ENCODE measurements around the gene FAM234A.
"Not testable (repeated sequence)": the region's sequence is repeated elsewhere in the genome, so short reads cannot be mapped to it uniquely, and the experiment has no call there.

Gene FAM234A

GRCh38 chr16:239948-240277 is 5.3 kb downstream of the FAM234A start:
- no peak for DNase-seq

- no peak for DNase-seq
These were observed 5.9 kb downstream of the FAM234A start for GRCh38 chr16:240559-240958.

GRCh38 chr16:242281-242680 is 7.7 kb downstream of the FAM234A start:
- no peak for DNase-seq

- DNase-seq: no peak
These were observed 8.7 kb downstream of the FAM234A start for GRCh38 chr16:243348-243747.

GRCh38 chr16:245105-245504 is 10.5 kb downstream of the FAM234A start:
- DNase-seq: no peak

- DNase-seq: no peak
These were observed 12.4 kb downstream of the FAM234A start for GRCh38 chr16:247027-247426.

GRCh38 chr16:249431-249830 is 14.8 kb downstream of the FAM234A start:
- no peak for DNase-seq

DNA sequence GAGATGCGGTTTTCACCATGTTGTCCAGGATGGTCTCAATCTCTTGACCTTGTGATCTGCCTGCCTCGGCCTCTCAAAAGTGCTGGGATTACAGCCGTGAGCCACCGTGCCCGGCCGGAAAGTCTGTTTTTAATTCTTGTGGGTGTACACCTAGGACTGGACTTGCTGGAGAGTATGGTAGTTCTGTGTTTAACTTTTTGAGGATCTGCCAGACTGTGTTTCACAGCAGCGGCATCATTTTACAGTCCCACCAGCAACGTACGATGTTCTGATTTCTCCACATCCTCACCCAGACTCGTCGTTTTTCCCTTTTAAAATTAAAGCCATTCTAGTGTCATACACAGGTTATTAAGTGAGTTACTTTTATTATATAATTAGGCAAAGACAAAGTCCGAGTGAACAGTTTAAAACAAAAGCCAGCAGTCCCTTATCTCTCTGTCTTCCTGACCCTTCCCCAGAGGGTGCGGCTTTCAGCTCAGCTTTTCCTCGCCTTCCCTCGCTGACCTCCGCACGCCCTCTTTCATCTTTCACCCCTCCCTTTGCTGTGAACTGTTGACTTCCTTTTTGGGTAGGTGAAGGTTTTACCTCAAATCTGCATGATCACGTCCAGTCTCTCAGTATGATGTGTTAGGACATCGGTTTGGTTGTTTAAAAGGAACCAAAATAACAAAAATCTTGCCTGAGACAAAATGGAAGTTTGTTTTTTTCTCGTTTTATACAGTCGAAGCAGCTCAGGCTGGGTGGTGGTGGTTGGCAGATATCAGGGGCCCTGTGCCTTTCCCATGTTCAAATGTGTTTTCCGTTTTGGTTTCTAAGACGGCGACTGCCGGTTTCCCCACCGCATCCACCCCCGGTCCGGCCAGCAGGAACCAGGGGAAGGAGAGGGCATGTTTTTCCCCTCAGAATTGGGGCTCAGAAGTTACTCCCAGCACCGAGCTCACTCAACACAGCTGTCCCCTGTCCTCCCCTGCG is 18.0 kb downstream of the FAM234A start:
- DNase-seq: peak; percentile 58

DNA sequence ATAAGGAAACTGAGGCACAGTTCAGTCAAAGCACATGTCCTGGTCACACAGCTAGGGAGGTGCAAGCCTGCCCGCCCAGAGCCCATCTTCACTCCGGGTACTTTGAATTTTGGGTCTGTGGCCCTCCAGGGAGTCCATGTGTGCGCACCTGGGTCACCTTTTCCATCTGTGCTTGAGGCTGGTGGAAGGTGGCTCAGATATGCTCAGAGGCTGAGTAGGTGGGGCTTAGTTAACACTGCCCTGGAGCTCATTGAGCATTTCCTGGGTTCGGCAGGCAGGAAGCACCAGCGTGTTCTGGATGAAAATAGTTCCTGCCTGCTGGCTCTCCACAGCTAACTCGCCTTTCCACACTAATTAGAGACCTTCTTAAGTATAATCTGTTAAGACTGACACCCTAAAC is 19.2 kb downstream of the FAM234A start:
- no peak for DNase-seq

DNA sequence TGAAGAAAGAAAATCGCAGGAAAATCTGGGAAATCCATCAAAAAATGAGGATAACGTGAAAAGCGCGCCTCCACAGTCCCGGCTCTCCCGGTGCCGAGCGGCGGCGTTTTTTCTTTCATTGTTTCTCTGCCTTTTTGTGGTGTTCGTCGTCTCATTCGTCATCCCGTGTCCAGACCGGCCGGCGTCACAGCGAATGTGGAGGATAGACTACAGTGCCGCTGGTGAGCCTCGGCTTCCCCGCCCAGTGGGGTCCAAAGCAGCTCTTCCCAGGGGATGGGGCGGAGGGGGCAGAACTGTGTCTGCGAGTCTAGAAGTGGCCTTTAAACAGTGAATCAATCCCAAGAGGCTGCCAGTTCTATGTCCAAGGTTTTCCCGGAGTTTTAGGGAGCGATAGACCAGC is 19.8 kb downstream of the FAM234A start:
- no peak for DNase-seq

DNA sequence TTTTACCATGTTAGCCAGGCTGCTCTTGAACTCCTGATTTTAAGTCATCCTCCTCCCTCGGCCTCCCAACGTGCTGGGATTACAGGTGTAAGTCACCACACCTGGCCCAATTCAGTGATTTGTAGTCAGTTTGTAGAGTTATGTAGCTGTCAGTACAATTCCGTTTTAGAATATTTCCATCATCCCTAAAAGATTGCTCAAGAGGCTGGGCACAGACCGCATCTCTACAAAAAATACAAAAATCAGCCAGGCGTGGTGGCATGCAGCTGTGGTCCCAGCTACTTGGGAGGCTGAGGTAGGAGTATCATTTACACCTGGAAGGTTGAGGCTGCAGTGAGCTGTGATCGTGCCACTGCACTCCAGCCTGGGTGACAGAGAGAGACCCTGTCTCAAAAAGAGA is 20.6 kb downstream of the FAM234A start:
- DNase-seq: no peak

DNA sequence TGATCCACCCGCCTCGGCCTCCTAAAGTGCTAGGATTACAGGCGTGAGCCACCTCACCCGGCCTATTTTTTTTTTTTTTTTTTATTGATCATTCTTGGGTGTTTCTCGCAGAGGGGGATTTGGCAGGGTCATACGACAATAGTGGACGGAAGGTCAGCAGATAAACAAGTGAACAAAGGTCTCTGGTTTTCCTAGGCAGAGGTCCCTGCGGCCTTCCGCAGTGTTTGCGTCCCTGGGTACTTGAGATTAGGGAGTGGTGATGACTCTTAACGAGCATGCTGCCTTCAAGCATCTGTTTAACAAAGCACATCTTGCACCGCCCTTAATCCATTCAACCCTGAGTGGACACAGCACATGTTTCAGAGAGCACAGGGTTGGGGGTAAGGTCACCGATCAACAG is 23.5 kb downstream of the FAM234A start:
- not testable (repeated sequence) for DNase-seq

DNA sequence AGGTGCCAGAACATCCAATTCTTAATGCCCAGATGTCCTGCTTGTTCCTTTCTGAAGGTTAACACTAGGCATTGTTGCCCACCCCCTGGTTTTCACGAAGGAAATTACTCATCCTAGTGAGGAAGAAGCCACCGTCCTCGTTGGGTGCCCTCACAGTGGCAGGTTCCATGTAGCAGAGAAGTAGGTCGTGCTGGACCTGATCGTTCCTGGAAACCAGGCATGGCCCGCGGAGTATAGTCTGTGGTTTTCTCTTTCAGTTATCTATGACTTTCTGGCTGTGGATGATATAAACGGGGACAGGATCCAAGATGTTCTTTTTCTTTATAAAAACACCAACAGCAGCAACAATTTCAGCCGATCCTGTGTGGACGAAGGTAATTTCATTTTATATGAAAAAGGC is 24.6 kb downstream of the FAM234A start:
- no peak for DNase-seq

GRCh38 chr16:259814-260253 is 25.2 kb downstream of the FAM234A start:
- DNase-seq: no peak

DNA sequence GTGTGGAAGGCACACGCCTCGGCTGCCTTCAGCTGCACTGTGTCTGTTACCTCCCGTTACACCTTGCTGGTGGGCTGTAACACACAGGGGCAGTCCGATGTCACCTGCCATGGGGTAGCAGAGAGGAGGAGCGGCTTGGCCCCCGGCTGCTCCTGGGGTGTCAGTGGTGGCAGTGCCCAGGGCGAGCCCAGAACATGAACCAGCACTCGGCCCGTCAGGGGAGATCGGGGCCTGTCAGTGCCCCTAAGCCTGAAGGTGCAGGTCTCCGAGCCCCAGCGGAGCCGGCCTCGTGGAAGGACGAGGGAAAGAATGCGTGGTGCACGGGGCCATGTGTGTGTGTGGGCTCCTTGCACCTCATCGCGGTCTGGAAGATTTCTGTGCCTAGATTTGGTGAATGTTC is 25.7 kb downstream of the FAM234A start:
- DNase-seq: no peak

GRCh38 chr16:261031-261691 is 26.5 kb downstream of the FAM234A start:
- no peak for DNase-seq

DNA sequence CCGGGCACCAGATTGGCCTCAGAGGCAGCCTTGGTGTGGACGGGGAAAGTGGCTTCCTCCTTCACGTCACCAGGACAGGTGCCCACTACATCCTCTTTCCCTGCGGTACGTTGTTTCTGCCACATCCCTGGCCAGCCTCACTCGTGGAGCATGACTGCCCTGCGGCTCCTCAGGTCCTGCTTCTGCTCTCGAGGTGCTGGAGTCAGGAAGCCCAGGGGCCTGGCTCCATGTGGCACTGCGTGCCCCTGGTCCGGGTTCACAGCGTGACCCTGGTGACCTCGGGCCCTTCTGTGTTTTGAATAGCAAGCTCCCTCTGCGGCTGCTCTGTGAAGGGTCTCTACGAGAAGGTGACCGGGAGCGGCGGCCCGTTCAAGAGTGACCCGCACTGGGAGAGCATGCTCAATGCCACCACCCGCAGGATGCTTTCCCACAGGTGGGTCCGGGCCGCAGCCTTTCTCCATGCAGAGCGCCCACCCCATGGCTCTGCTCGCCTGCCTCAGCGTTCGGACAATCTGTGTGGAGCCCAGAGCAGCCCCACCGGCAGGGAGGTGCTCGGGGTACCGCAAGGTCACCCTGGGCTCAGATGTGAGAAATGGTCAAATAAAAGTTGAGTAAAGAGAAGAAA is 27.6 kb downstream of the FAM234A start:
- DNase-seq: no peak

DNA sequence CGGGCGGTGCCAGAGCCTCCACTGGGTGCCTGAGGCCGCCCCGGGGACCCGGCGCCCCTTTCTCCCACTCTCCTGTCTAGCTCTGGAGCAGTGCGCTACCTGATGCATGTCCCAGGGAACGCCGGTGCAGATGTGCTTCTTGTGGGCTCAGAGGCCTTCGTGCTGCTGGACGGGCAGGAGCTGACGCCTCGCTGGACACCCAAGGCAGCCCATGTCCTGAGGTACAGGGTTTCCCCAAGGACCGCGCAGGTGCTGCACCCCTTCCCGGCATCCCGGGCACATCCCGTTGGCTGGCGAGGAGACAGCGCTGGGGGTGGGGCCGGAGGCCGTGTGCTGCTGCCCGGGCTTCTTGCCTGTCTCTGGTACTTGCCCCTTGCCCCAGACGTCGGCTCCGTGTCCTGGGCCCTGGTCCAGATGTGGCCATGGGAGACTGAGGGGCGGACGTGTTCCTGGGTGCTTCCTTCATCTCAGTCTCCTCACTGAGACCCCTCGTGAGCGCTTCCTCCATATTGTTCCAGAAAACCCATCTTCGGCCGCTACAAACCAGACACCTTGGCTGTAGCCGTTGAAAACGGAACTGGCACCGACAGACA is 28.7 kb downstream of the FAM234A start:
- no peak for DNase-seq

DNA sequence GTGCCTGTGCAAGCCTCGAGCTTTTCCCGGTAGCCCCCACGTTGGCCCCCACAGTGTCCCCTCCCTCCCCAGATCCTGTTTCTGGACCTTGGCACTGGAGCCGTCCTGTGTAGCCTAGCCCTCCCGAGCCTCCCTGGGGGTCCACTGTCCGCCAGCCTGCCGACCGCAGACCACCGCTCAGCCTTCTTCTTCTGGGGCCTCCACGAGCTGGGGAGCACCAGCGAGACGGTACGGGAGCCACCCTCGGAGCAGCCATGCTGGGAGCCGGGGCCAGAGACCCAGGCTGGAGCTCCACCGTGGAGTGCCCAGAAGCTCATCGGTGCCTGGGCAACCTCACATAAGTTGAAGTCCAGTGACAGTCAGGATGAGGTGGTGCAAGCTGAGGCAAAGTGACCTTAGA is 29.3 kb downstream of the FAM234A start:
- no peak for DNase-seq

GRCh38 chr16:264440-264951 is 29.9 kb downstream of the FAM234A start:
- DNase-seq: no peak

- DNase-seq: no peak
These were observed 30.4 kb downstream of the FAM234A start for GRCh38 chr16:265002-265529.

DNA sequence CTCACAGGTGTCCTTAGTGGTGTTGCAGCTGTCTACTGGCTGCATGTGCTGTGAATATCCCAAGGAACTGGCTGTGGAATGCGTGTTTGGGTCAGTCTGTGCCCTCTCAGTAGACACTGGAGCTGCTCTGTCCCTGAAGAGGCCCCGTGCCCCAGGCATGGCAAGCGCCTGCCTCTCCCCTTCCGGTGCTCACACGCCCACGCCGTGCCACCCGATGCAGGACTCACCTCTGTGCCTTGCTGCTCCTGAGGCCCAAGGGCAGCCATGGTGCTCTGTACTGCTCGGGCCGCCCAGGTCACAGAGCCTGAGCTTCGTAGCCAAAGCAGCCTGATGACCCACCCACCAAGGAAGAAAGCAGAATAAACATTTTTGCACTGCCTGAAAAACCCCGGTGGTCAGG is 31.1 kb downstream of the FAM234A start:
- no peak for DNase-seq
